ENCODE data around the gene EMCN.

Gene EMCN

DNA sequence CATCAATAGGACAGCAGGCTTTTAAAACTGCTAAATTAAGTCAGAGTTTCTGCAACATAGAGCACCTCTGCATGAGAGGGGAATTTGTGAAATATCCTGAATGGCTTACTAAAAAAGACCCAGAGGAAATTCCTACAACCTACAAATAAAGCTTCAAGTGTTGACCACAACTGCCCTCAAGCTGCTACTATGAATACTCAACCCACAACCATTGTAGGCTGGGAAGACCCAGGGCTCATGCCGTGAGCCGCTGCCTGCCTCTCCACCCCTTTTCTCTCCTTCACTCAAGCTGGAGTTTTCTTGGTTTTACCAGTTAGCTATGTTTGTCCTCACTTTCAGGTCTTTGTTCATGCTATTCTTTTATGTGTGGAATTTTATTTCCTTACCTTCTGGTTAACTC, 151.6 kb downstream of the EMCN start:
- no peaks in the 10 kb centered on the region for H3K4me1 ChIP-seq (ENCODE audit: low read length)
- H3K9ac ChIP-seq (ENCODE audit: low read length): no peak overlapping the region
- H3K27me3 ChIP-seq (ENCODE audit: low read depth, low read length): no peaks in the 10 kb centered on the region
- no peaks in the 10 kb centered on the region for H3K9me3 ChIP-seq (ENCODE audit: insufficient read depth, low read length)
- no peak for TF ChIP-seq EZH2phosphoT487 (IDR thresholded peaks at IDR 0.05; ENCODE audit: low read depth)
- TF ChIP-seq CTCF (IDR thresholded peaks at IDR 0.05; ENCODE audit: low read depth, low read length): no peak
- H3K4me2 ChIP-seq (ENCODE audit: low read length): no peak overlapping the region
- no peak overlapping the region for H3K4me3 ChIP-seq (ENCODE audit: low read length)
- H3K36me3 ChIP-seq (replicated peaks; ENCODE audit: low read depth, low read length): no peaks in the 10 kb centered on the region
- H3K27ac ChIP-seq (ENCODE audit: low read length): no peak overlapping the region
- no peaks in the 10 kb centered on the region for H4K20me1 ChIP-seq (ENCODE audit: insufficient read depth, low read length)
- no peak overlapping the region for H2AFZ ChIP-seq (ENCODE audit: low read depth, low read length)
- H3K79me2 ChIP-seq (ENCODE audit: low read length): no peaks in the 10 kb centered on the region

DNA sequence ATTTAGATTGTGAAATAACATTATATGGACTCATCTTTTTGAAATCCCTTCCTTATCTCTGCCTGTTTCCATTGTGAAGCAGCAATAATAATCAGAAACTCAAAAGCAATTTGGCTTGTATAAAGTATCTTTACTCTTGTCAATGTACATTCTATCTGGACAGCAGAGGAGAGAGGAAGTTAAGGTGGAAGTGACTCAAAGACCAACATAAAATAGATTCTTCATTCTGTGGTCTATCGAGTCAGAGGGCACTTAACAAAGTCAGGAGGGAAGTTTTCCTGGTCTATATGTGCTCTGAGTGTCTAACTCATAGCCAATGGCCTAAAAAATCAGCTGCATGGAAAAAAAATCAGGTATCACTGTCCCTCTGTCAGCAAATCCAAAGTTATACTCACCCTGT, 155.5 kb downstream of the EMCN start:
- H3K9me3 ChIP-seq (ENCODE audit: insufficient read depth, low read length): no peaks in the 10 kb centered on the region
- no peak overlapping the region for H3K9ac ChIP-seq (ENCODE audit: low read length)
- no peaks in the 10 kb centered on the region for H3K4me1 ChIP-seq (ENCODE audit: low read length)
- H3K4me3 ChIP-seq (ENCODE audit: low read length): no peak overlapping the region
- H3K4me2 ChIP-seq (ENCODE audit: low read length): no peak overlapping the region
- no peak overlapping the region for H2AFZ ChIP-seq (ENCODE audit: low read depth, low read length)
- no peaks in the 10 kb centered on the region for H3K27me3 ChIP-seq (ENCODE audit: low read depth, low read length)
- H4K20me1 ChIP-seq (ENCODE audit: insufficient read depth, low read length): no peaks in the 10 kb centered on the region
- H3K27ac ChIP-seq (ENCODE audit: low read length): no peak overlapping the region
- TF ChIP-seq EZH2phosphoT487 (IDR thresholded peaks at IDR 0.05; ENCODE audit: low read depth) (no peak), CTCF (IDR thresholded peaks at IDR 0.05; ENCODE audit: low read depth, low read length) (no peak)
- no peaks in the 10 kb centered on the region for H3K36me3 ChIP-seq (replicated peaks; ENCODE audit: low read depth, low read length)
- no peaks in the 10 kb centered on the region for H3K79me2 ChIP-seq (ENCODE audit: low read length)

- no peak overlapping the region for H3K4me3 ChIP-seq (ENCODE audit: low read length)
- H3K4me2 ChIP-seq (ENCODE audit: low read length): no peak overlapping the region
- H3K36me3 ChIP-seq (replicated peaks; ENCODE audit: low read depth, low read length): no peaks in the 10 kb centered on the region
These were observed 156.5 kb downstream of the EMCN start for GRCh38 chr4:100361336-100361735.

DNA sequence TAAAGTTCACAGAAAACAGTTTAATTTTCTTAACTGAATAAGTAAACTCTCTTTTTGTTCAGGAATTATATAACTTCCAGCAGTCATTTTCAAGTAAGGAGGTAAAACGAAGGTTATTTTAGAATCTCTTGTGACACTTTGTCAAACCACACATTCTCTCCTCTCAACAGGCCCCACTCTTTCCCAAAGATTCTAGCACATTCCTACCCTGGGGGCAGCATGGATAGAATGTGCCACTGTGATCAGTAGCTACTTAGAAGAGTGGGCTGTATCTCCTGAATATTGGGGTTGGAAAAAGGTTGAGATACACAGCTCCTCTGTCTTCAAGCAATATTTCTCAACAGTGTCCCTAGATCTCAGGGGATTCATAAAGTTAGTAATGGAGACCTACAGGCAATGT, 157.6 kb downstream of the EMCN start:
- no peaks in the 10 kb centered on the region for H4K20me1 ChIP-seq (ENCODE audit: insufficient read depth, low read length)
- no peaks in the 10 kb centered on the region for H3K36me3 ChIP-seq (replicated peaks; ENCODE audit: low read depth, low read length)
- no peaks in the 10 kb centered on the region for H3K9me3 ChIP-seq (ENCODE audit: insufficient read depth, low read length)
- no peak overlapping the region for H3K27ac ChIP-seq (ENCODE audit: low read length)
- H3K4me2 ChIP-seq (ENCODE audit: low read length): no peak overlapping the region
- H2AFZ ChIP-seq (ENCODE audit: low read depth, low read length): no peak overlapping the region
- no peaks in the 10 kb centered on the region for H3K79me2 ChIP-seq (ENCODE audit: low read length)
- H3K4me3 ChIP-seq (ENCODE audit: low read length): no peak overlapping the region
- no peak overlapping the region for H3K9ac ChIP-seq (ENCODE audit: low read length)
- no peaks in the 10 kb centered on the region for H3K27me3 ChIP-seq (ENCODE audit: low read depth, low read length)
- H3K4me1 ChIP-seq (ENCODE audit: low read length): no peaks in the 10 kb centered on the region
- no peak for TF ChIP-seq EZH2phosphoT487 (IDR thresholded peaks at IDR 0.05; ENCODE audit: low read depth)
- no peak for TF ChIP-seq CTCF (IDR thresholded peaks at IDR 0.05; ENCODE audit: low read depth, low read length)

More at GRCh38 chr4:100361336-100361735, 156.5 kb downstream of the EMCN start:
- TF ChIP-seq CTCF (IDR thresholded peaks at IDR 0.05; ENCODE audit: low read depth, low read length) (no peak), EZH2phosphoT487 (IDR thresholded peaks at IDR 0.05; ENCODE audit: low read depth) (no peak)
- no peak overlapping the region for H3K9ac ChIP-seq (ENCODE audit: low read length)
- no peak overlapping the region for H2AFZ ChIP-seq (ENCODE audit: low read depth, low read length)
- no peaks in the 10 kb centered on the region for H3K4me1 ChIP-seq (ENCODE audit: low read length)
- H3K9me3 ChIP-seq (ENCODE audit: insufficient read depth, low read length): no peaks in the 10 kb centered on the region
- H3K27ac ChIP-seq (ENCODE audit: low read length): no peak overlapping the region
- H4K20me1 ChIP-seq (ENCODE audit: insufficient read depth, low read length): no peaks in the 10 kb centered on the region
- no peaks in the 10 kb centered on the region for H3K27me3 ChIP-seq (ENCODE audit: low read depth, low read length)
- H3K79me2 ChIP-seq (ENCODE audit: low read length): no peaks in the 10 kb centered on the region
